Mesendoderm (in vitro differentiated cells): ENCODE data around the gene CAVIN3.
A peak's percentile ranks its signal among the peaks of the same experiment; 100 is the strongest.

Experiments used
- DNase-seq: peaks from one replicate; pipeline ENCODE4 v3.0.0; 2013
- H2AK5ac ChIP-seq: 2 replicates; pipeline ENCODE4 v1.6.1; 2013; ENCODE audit warnings: low read length, inconsistent platforms
- H2BK120ac ChIP-seq: 2 replicates; pipeline ENCODE4 v1.6.1; 2013; ENCODE audit warnings: low read depth, mild to moderate bottlenecking, low read length, moderate library complexity, mixed read lengths
- H2BK15ac ChIP-seq: replicated peaks from 2 replicates; pipeline ENCODE4 v1.6.1; 2013; ENCODE audit warnings: low read depth, mild to moderate bottlenecking, moderate library complexity
- H2BK5ac ChIP-seq: 2 replicates; pipeline ENCODE4 v1.6.1; 2013; ENCODE audit warnings: low read length, inconsistent platforms
- H3K18ac ChIP-seq: 2 replicates; pipeline ENCODE4 v1.6.1; 2013; ENCODE audit warnings: mild to moderate bottlenecking, low read length, mixed read lengths
- H3K23ac ChIP-seq: one replicate; pipeline ENCODE4 v1.6.1; 2013; ENCODE audit warnings: low read length
- H3K27ac ChIP-seq: 2 replicates; pipeline ENCODE4 v1.5.1; 2013; ENCODE audit warnings: low read depth, mild to moderate bottlenecking, inconsistent platforms, low read length, moderate library complexity
- H3K27me3 ChIP-seq: 2 replicates; pipeline ENCODE4 v1.6.1; 2013; ENCODE audit warnings: low read length, control low read depth, mild to moderate bottlenecking, inconsistent platforms; ENCODE audit not compliant: insufficient read depth, poor library complexity
- H3K36me3 ChIP-seq: 2 replicates; pipeline ENCODE4 v1.6.1; 2013; ENCODE audit warnings: low read length, inconsistent platforms; ENCODE audit not compliant: control insufficient read depth, insufficient read depth
- H3K4ac ChIP-seq: one replicate; pipeline ENCODE4 v1.6.1; 2013; ENCODE audit warnings: low read depth, mild to moderate bottlenecking, low read length, moderate library complexity
- H3K4me1 ChIP-seq: 2 replicates; pipeline ENCODE4 v1.6.1; 2013; ENCODE audit warnings: low read depth, low read length, inconsistent platforms; ENCODE audit not compliant: control insufficient read depth
- H3K4me2 ChIP-seq: 2 replicates; pipeline ENCODE4 v1.6.1; 2013; ENCODE audit warnings: low read length
- H3K4me3 ChIP-seq: 2 replicates; pipeline ENCODE4 v1.5.1; 2013; ENCODE audit warnings: mild to moderate bottlenecking, low read length
- H3K56ac ChIP-seq: one replicate; pipeline ENCODE4 v1.6.1; 2013; ENCODE audit warnings: low read length
- H3K79me1 ChIP-seq: 2 replicates; pipeline ENCODE4 v1.6.1; 2013; ENCODE audit warnings: low read length, inconsistent platforms
- H3K79me2 ChIP-seq: 2 replicates; pipeline ENCODE4 v1.6.1; 2013; ENCODE audit warnings: mild to moderate bottlenecking, low read length; ENCODE audit not compliant: control insufficient read depth, insufficient read depth
- H3K9ac ChIP-seq: 2 replicates; pipeline ENCODE4 v1.6.1; 2013; ENCODE audit warnings: low read length, inconsistent platforms
- H4K5ac ChIP-seq: one replicate; pipeline ENCODE4 v1.6.1; 2013; ENCODE audit warnings: low read length
- H4K8ac ChIP-seq: one replicate; pipeline ENCODE4 v1.6.1; 2013; ENCODE audit warnings: low read depth, mild to moderate bottlenecking, control low read depth, low read length, moderate library complexity
- WGBS: extraction: QIAGEN DNeasy Blood & Tissue Kit; methylation state at CpG from one replicate; pipeline ENCODE4 v1.1.7; 2013; ENCODE audit warnings: low lambda C conversion rate, missing lambda C conversion rate; ENCODE audit not compliant: insufficient coverage; ENCODE audit errors: extremely low coverage; 5-methylcytosine and 5-hydroxymethylcytosine counted together

CAVIN3 gene

DNA sequence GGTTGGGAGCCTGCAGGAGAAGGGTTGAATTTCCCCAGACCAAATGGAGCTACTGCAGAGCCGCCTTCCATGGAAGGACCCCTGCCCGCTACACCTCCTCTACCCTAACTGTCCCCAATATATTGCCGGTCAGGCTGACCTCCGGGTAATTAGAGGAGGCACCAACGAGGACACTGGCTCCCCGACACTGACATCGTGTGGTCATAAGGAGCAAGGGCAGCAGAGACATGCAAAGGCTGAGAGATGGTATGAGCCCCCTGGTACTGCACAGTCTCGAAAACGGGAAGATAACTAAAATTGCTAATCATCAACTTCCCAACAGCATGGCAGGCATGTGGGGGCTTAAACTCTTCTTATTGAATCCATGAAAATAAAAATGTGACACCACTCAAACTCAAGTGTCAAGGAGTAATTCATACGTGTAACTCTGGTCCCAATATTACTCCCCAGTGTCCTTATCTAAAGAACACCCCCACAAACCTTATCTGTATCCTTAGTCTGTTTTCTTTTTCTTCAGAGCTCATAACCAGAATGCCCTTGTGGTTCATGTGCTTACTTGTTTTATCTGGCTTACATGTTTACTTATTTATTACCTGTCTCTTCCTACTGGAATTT lies 4.4 kb downstream of the CAVIN3 start:
- Histone ChIP-seq H2BK5ac (no peak overlapping the region), H3K18ac (no peak overlapping the region), H3K4me2 (no peak overlapping the region), H3K36me3 (no peaks in the 10 kb centered on the region), H3K4ac (no peak overlapping the region), H3K79me2 (peaks cover 2% of the 10 kb centered on the region), H3K56ac (no peak overlapping the region), H3K9ac (no peak overlapping the region), H2AK5ac (no peak overlapping the region), H2BK15ac (no peak overlapping the region), H4K5ac (no peak overlapping the region), H3K27me3 (no peaks in the 10 kb centered on the region), H3K27ac (no peak overlapping the region), H3K4me1 (peaks cover 5% of the 10 kb centered on the region), H2BK120ac (no peak overlapping the region), H4K8ac (no peak overlapping the region), H3K79me1 (peaks cover 1% of the 10 kb centered on the region), H3K4me3 (no peak overlapping the region), H3K23ac (no peak overlapping the region)
- no CpG with 5 or more reads among the region's 10 CpGs for WGBS
- peak; percentile 81 for DNase-seq

- Histone ChIP-seq H3K56ac (no peak overlapping the region), H3K18ac (no peak overlapping the region), H3K79me2 (no peaks in the 10 kb centered on the region), H2BK5ac (no peak overlapping the region), H3K27me3 (no peaks in the 10 kb centered on the region), H3K4me2 (no peak overlapping the region), H3K4ac (no peak overlapping the region), H4K8ac (no peak overlapping the region), H3K4me3 (no peak overlapping the region), H3K27ac (no peak overlapping the region), H2BK15ac (no peak overlapping the region), H3K4me1 (no peaks in the 10 kb centered on the region), H3K36me3 (no peaks in the 10 kb centered on the region), H2AK5ac (no peak overlapping the region), H3K23ac (no peak overlapping the region), H3K79me1 (no peaks in the 10 kb centered on the region), H2BK120ac (no peak overlapping the region), H4K5ac (no peak overlapping the region), H3K9ac (no peak overlapping the region)
- no peak for DNase-seq
- WGBS = no CpG with 5 or more reads among the region's 3 CpGs
Measured at GRCh38 chr11:6312106-6312505, 8.2 kb downstream of the CAVIN3 start.

GRCh38 chr11:6307876-6308275 lies 12.4 kb downstream of the CAVIN3 start:
- no CpG with 5 or more reads among the region's 8 CpGs for WGBS
- H3K79me1 ChIP-seq = no peaks in the 10 kb centered on the region
- no peak overlapping the region for H3K18ac ChIP-seq
- H3K23ac ChIP-seq = no peak overlapping the region
- no peaks in the 10 kb centered on the region for H3K27me3 ChIP-seq
- no peak overlapping the region for H3K4me3 ChIP-seq
- H2AK5ac ChIP-seq = no peak overlapping the region
- H3K56ac ChIP-seq = no peak overlapping the region
- H3K79me2 ChIP-seq = no peaks in the 10 kb centered on the region
- H3K4ac ChIP-seq = no peak overlapping the region
- H3K4me1 ChIP-seq = no peaks in the 10 kb centered on the region
- H4K8ac ChIP-seq = no peak overlapping the region
- H3K27ac ChIP-seq = no peak overlapping the region
- no peak overlapping the region for H3K4me2 ChIP-seq
- no peak overlapping the region for H4K5ac ChIP-seq
- H2BK5ac ChIP-seq = no peak overlapping the region
- H3K36me3 ChIP-seq = no peaks in the 10 kb centered on the region
- H2BK15ac ChIP-seq = no peak overlapping the region
- no peak overlapping the region for H3K9ac ChIP-seq
- no peak overlapping the region for H2BK120ac ChIP-seq
- no peak for DNase-seq

GRCh38 chr11:6305297-6305696 lies 15.0 kb downstream of the CAVIN3 start:
- DNase-seq = no peak
- Histone ChIP-seq H3K27me3 (no peaks in the 10 kb centered on the region), H4K8ac (no peak overlapping the region), H3K56ac (no peak overlapping the region), H2BK5ac (no peak overlapping the region), H3K9ac (no peak overlapping the region), H3K23ac (no peak overlapping the region), H2AK5ac (no peak overlapping the region), H3K4me2 (no peak overlapping the region), H2BK15ac (no peak overlapping the region), H3K4me1 (no peaks in the 10 kb centered on the region), H4K5ac (no peak overlapping the region), H3K79me2 (no peaks in the 10 kb centered on the region), H3K18ac (no peak overlapping the region), H2BK120ac (no peak overlapping the region), H3K4me3 (no peak overlapping the region), H3K79me1 (no peaks in the 10 kb centered on the region), H3K4ac (no peak overlapping the region), H3K27ac (no peak overlapping the region), H3K36me3 (no peaks in the 10 kb centered on the region)
- WGBS = no CpG with 5 or more reads among the region's 4 CpGs

DNA sequence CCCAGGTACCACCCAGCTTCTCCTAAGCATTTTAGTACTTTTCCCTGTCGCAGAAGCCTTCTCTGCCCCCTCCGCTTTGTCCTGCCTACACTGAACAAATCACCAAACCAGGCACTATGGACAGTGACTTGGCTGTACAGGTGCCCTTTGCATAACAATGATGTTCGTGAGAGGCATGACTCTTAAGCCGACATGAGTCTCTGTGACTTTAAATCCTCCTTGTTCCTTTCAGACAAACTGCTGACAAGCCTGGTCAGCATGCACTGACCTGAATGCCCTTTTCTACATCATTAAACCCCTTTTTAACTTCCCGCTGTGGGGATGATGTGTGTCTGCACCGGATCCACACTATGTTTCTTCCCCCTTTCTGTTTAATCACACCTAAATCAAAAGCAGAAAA lies 16.6 kb downstream of the CAVIN3 start:
- Histone ChIP-seq H2BK15ac (no peak overlapping the region), H3K27ac (no peak overlapping the region), H3K79me2 (no peaks in the 10 kb centered on the region), H3K27me3 (no peaks in the 10 kb centered on the region), H3K18ac (no peak overlapping the region), H3K4ac (no peak overlapping the region), H3K4me2 (no peak overlapping the region), H3K23ac (no peak overlapping the region), H3K9ac (no peak overlapping the region), H3K4me3 (no peak overlapping the region), H2BK5ac (no peak overlapping the region), H3K4me1 (no peaks in the 10 kb centered on the region), H3K36me3 (no peaks in the 10 kb centered on the region), H3K79me1 (no peaks in the 10 kb centered on the region), H2AK5ac (no peak overlapping the region), H2BK120ac (no peak overlapping the region), H3K56ac (no peak overlapping the region), H4K8ac (no peak overlapping the region), H4K5ac (no peak overlapping the region)
- no peak for DNase-seq
- no CpG with 5 or more reads among the region's 6 CpGs for WGBS

GRCh38 chr11:6301096-6301495 lies 19.2 kb downstream of the CAVIN3 start:
- H2BK120ac ChIP-seq = no peak overlapping the region
- H2BK5ac ChIP-seq = no peak overlapping the region
- H3K27ac ChIP-seq = no peak overlapping the region
- no peak overlapping the region for H3K4ac ChIP-seq
- H4K5ac ChIP-seq = no peak overlapping the region
- no peaks in the 10 kb centered on the region for H3K79me1 ChIP-seq
- H3K9ac ChIP-seq = no peak overlapping the region
- H3K79me2 ChIP-seq = no peaks in the 10 kb centered on the region
- no peak overlapping the region for H3K4me2 ChIP-seq
- no peak overlapping the region for H3K4me3 ChIP-seq
- H3K4me1 ChIP-seq = no peaks in the 10 kb centered on the region
- no peak overlapping the region for H3K23ac ChIP-seq
- no peak for DNase-seq
- no peak overlapping the region for H3K18ac ChIP-seq
- H2AK5ac ChIP-seq = no peak overlapping the region
- H3K56ac ChIP-seq = no peak overlapping the region
- H4K8ac ChIP-seq = no peak overlapping the region
- H3K27me3 ChIP-seq = no peaks in the 10 kb centered on the region
- H2BK15ac ChIP-seq = no peak overlapping the region
- no peaks in the 10 kb centered on the region for H3K36me3 ChIP-seq
- WGBS = no CpG with 5 or more reads among the region's 2 CpGs
